ENCODE data around the gene PRR35.

The PRR35 gene

DNA sequence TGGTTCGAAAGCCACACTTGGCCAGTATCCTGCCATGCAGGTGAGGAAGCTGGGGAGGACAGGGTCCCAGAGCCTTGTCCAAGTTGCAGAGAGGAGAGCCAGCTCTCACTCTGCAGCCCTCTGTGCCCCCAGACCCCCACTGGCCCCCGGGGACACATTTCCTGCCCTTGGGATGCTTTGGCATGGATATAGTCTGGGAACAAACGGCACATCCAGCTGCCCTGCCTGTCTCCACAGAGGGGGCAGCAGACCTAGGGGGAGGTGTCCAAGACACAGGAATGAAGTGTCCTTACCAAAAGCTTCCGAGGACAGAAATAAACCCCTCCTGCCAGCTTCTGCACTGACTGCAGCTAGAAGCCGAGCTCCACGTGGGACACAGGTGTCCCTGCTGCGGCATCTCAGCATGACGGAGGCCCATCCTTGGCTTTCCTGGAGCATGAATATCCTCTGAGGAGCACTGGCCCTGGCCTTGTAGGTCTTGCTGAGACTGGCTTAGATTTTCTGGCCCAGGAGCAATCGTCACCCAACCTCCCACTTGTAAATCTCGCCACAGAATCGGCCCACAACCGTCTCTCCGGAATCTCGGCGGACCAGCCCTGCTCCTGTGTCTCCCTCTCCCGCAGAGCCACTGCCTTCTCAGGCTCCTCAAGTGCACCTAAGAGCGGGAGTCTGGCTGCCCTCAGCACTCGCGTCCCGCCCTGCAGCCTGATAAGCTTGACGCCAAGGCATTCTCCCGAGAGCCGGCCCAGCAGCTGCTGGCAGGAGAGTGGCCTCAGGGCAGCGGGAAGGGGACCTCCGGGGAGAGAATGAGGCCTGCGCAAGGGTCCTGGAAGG, 33.8 kb upstream of the PRR35 start:
- peak in 1 of 2 experiments; percentile 20 for DNase-seq (ENCODE audit: low read depth in 1 of 2, low spot score in 1 of 2)
- peak overlapping the region; percentile 78 for H3K4me3 ChIP-seq (replicated peaks; ENCODE audit: insufficient read depth, low read length)
- H3K27ac ChIP-seq (replicated peaks): peak overlapping the region; percentile 88
- H3K27me3 ChIP-seq (ENCODE audit: insufficient read depth, poor library complexity, severe bottlenecking): no peaks in the 10 kb centered on the region
- no peak for TF ChIP-seq POLR2AphosphoS5 (IDR thresholded peaks at IDR 0.05; ENCODE audit: low read depth)
- no peak for TF ChIP-seq GABPA (IDR thresholded peaks at IDR 0.05; ENCODE audit: low read depth)
- TF ChIP-seq, protein P1, sequence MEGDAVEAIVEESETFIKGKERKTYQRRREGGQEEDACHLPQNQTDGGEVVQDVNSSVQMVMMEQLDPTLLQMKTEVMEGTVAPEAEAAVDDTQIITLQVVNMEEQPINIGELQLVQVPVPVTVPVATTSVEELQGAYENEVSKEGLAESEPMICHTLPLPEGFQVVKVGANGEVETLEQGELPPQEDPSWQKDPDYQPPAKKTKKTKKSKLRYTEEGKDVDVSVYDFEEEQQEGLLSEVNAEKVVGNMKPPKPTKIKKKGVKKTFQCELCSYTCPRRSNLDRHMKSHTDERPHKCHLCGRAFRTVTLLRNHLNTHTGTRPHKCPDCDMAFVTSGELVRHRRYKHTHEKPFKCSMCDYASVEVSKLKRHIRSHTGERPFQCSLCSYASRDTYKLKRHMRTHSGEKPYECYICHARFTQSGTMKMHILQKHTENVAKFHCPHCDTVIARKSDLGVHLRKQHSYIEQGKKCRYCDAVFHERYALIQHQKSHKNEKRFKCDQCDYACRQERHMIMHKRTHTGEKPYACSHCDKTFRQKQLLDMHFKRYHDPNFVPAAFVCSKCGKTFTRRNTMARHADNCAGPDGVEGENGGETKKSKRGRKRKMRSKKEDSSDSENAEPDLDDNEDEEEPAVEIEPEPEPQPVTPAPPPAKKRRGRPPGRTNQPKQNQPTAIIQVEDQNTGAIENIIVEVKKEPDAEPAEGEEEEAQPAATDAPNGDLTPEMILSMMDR (IDR thresholded peaks at IDR 0.05; ENCODE audit: insufficient read depth, low read length): no peak
- TF ChIP-seq SPI1 (IDR thresholded peaks at IDR 0.05; ENCODE audit: borderline replicate concordance, low read depth): no peak
- TF ChIP-seq, protein P2, sequence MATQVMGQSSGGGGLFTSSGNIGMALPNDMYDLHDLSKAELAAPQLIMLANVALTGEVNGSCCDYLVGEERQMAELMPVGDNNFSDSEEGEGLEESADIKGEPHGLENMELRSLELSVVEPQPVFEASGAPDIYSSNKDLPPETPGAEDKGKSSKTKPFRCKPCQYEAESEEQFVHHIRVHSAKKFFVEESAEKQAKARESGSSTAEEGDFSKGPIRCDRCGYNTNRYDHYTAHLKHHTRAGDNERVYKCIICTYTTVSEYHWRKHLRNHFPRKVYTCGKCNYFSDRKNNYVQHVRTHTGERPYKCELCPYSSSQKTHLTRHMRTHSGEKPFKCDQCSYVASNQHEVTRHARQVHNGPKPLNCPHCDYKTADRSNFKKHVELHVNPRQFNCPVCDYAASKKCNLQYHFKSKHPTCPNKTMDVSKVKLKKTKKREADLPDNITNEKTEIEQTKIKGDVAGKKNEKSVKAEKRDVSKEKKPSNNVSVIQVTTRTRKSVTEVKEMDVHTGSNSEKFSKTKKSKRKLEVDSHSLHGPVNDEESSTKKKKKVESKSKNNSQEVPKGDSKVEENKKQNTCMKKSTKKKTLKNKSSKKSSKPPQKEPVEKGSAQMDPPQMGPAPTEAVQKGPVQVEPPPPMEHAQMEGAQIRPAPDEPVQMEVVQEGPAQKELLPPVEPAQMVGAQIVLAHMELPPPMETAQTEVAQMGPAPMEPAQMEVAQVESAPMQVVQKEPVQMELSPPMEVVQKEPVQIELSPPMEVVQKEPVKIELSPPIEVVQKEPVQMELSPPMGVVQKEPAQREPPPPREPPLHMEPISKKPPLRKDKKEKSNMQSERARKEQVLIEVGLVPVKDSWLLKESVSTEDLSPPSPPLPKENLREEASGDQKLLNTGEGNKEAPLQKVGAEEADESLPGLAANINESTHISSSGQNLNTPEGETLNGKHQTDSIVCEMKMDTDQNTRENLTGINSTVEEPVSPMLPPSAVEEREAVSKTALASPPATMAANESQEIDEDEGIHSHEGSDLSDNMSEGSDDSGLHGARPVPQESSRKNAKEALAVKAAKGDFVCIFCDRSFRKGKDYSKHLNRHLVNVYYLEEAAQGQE (IDR thresholded peaks at IDR 0.05; ENCODE audit: insufficient replicate concordance, low read depth): no peak

DNA sequence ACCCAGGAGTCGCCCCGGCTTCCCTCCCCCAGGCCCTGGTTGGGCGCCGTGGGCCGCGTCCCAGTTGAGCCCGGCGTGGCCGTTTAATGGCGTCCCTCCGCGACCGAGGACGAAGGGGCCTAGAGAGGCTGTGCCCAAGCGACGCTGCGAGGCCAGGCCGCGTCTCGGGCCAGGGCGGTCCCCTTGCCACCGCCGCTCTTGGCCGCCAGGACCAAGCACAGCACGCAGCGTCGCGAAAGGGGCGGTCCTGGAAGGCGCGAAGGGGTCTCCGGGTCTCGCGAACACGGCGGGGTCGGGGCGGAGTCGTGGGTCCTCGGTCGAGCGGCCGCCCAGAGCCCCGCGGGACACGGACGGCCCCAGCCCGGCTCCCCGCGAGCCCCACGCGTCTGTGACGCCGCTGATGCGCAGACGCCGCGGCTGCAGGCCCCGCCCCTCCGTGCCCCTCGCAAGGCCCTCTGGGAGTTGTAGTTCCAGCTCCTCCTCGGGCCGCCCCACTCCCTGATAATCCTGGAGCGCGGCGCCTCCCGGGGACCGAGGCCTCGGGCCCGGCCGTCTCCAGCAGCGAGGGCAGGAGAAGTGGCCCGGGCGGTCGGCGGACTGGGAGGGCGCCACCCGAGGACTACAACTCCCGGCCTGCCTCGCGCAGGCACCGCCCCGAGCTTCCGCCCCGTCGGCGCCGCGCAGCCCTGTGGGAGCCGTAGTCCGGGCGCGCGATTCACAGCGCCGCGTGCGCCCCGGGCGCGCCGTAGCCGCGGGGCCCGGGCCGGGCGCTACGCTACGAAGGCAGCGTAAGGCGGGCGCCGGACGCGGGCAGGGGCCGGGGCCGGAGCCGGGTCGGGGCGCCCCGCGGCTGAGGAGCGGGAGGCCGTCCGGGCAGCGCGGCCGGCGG, 32.9 kb upstream of the PRR35 start, which contains the start of gene CAPN15:
Gene CAPN15, plus strand, starts transcription at position 698 of the 889 bp plus-strand sequence. CDS start 19,127 bp downstream, outside the sequence.
- peak; percentile 84 to 91 for DNase-seq (ENCODE audit: low read depth in 1 of 2, low spot score in 1 of 2)
- H3K27ac ChIP-seq (replicated peaks): peak within 1 kb of the TSS; percentile 91
- TF ChIP-seq SPI1 (IDR thresholded peaks at IDR 0.05; ENCODE audit: borderline replicate concordance, low read depth): peak; percentile 16; the same call in 1 of the 2 replicates
- TF ChIP-seq, protein P1 (IDR thresholded peaks at IDR 0.05; ENCODE audit: insufficient read depth, low read length): no peak
- no peak for TF ChIP-seq POLR2AphosphoS5 (IDR thresholded peaks at IDR 0.05; ENCODE audit: low read depth)
- TF ChIP-seq, protein P2 (IDR thresholded peaks at IDR 0.05; ENCODE audit: insufficient replicate concordance, low read depth): no peak
- peak; percentile 76 for TF ChIP-seq GABPA (IDR thresholded peaks at IDR 0.05; ENCODE audit: low read depth)
- H3K4me3 ChIP-seq (replicated peaks; ENCODE audit: insufficient read depth, low read length): peak within 1 kb of the TSS; percentile 85
- H3K27me3 ChIP-seq (ENCODE audit: insufficient read depth, poor library complexity, severe bottlenecking): no peaks in the 10 kb centered on the region

DNA sequence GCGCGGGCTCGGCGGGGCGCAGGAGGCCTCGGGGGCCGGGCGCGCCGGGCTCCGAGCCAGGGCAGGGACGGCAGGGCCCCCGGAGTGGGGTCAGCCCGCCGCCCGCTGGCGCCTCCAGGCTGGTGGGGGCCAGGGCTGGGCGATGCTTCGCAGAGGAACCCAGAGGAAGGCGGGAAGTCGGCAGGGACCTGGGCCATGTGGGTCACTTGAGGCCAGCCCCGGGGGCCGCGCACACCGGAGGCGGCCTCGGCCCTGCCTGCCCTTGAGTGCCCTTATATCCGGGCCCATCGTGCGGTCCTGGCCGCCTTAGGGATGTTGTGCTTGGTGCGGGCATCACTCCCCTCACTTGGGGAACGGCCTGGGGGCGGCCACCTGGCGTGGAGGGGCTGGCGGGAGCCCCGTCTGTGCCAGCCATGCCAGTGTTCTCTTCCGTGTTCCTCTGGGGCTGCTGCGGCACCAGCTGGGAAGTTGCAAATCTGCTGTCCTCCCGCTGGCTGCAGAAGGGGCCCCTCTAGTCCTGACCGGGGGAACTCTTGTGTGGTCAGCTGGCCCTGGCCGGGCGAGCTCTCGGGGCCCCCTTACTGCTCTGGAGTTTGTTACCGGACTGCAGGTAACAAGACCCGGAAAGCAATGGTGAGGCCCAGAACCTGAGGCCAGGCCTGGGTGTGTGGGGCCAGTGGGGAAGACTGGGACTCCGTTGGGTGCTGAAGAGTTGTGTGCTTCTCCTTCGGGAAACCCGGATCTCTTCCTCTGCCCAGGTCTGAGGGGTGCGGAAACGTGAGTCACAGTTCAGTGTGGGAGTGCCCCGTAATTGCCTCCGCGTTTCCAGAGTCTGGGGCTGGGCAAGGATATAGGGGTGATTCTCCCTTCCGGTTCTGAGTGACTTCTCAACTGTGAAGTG, 31.8 kb upstream of the PRR35 start:
- Histone ChIP-seq H3K4me3 (replicated peaks; ENCODE audit: insufficient read depth, low read length) (peak overlapping the region; percentile 85), H3K27ac (replicated peaks) (peak overlapping the region; percentile 91), H3K27me3 (ENCODE audit: insufficient read depth, poor library complexity, severe bottlenecking) (no peaks in the 10 kb centered on the region)
- DNase-seq (ENCODE audit: low read depth in 1 of 2, low spot score in 1 of 2): peak; percentile 61 to 93
- TF ChIP-seq, protein P2 (IDR thresholded peaks at IDR 0.05; ENCODE audit: insufficient replicate concordance, low read depth): no peak
- TF ChIP-seq SPI1 (IDR thresholded peaks at IDR 0.05; ENCODE audit: borderline replicate concordance, low read depth) (no peak; the same call in 1 of the 2 replicates), POLR2AphosphoS5 (IDR thresholded peaks at IDR 0.05; ENCODE audit: low read depth) (no peak; the same call in 1 of the 2 replicates), GABPA (IDR thresholded peaks at IDR 0.05; ENCODE audit: low read depth) (no peak)
- TF ChIP-seq, protein P1 (IDR thresholded peaks at IDR 0.05; ENCODE audit: insufficient read depth, low read length): no peak
